A673 (cell line): Measurements from ENCODE around the gene SRBD1. TPM values are rescaled to one million over a fixed set of nuclear protein-coding genes. Genes with fewer than 3 reads are reported as not detected.

Source experiments
- BruUV-seq: library from RNA; stranded (reverse); fragments of 400-500 nt; replicated peaks from 2 replicates; lab custom pipeline; 2021; lab: Mats Ljungman, UMichigan
- CTCF ChIA-PET: fragments of 300-600 bp; sonication (Branson Sonifier 250); formaldehyde crosslinking; loops from one replicate; lab custom pipeline; 2022; ENCODE audit warnings: antibody characterized with exemption; lab: Charles Lee
- POLR2A ChIA-PET: fragments of 300-600 bp; sonication (Branson Sonifier 250); formaldehyde crosslinking; loops from one replicate; lab custom pipeline; 2022; ENCODE audit warnings: antibody characterized with exemption; ENCODE audit not compliant: low non-redundant PET; lab: Charles Lee
- DNase-seq: peaks from one replicate; pipeline ENCODE4 v3.0.0-alpha.2; 2015; ENCODE audit warnings: low spot score
- H3K27ac ChIP-seq: fragments of 200-600 bp; sonication (generic); 2 replicates; pipeline ENCODE4 v1.5.1; 2016; ENCODE audit warnings: mixed run types, low read depth, mild to moderate bottlenecking, mixed read lengths, antibody characterized with exemption, low read length; ENCODE audit not compliant: poor library complexity, severe bottlenecking
- H3K27me3 ChIP-seq: fragments of 200-600 bp; sonication (generic); replicated peaks from 2 replicates; pipeline ENCODE4 v1.6.1; 2017; ENCODE audit warnings: mixed run types, low read depth, mild to moderate bottlenecking, mixed read lengths, antibody characterized with exemption, low read length; ENCODE audit not compliant: insufficient read depth, poor library complexity
- H3K36me3 ChIP-seq: fragments of 200-600 bp; sonication (generic); 2 replicates; pipeline ENCODE4 v1.6.1; 2016; ENCODE audit warnings: mixed run types, mild to moderate bottlenecking, mixed read lengths, antibody characterized with exemption, low read length; ENCODE audit not compliant: insufficient read depth, poor library complexity, severe bottlenecking
- H3K4me1 ChIP-seq: fragments of 200-600 bp; sonication (generic); 2 replicates; pipeline ENCODE4 v1.6.1; 2017; ENCODE audit warnings: mixed run types, mild to moderate bottlenecking, mixed read lengths, antibody characterized with exemption, low read length; ENCODE audit not compliant: insufficient read depth, poor library complexity, severe bottlenecking
- H3K4me3 ChIP-seq: fragments of 200-600 bp; sonication (generic); 2 replicates; pipeline ENCODE4 v1.5.1; 2016; ENCODE audit warnings: low read depth, mixed run types, mild to moderate bottlenecking, mixed read lengths, low read length; ENCODE audit not compliant: poor library complexity, severe bottlenecking
- H3K9me3 ChIP-seq: fragments of 200-600 bp; sonication (generic); 2 replicates; pipeline ENCODE4 v1.6.1; 2016; ENCODE audit warnings: mixed run types, low read depth, mild to moderate bottlenecking, mixed read lengths, antibody characterized with exemption, low read length; ENCODE audit not compliant: poor library complexity, severe bottlenecking
- EZH2 ChIP-seq: fragments of 200-600 bp; sonication (generic); IDR thresholded peaks from 2 replicates; pipeline ENCODE4 v1.6.1; 2017; ENCODE audit warnings: borderline replicate concordance, low read depth, mild to moderate bottlenecking, mixed read lengths, antibody characterized with exemption, low read length; ENCODE audit not compliant: poor library complexity, severe bottlenecking
- intact Hi-C: fragments of 100-400 bp; cut with micrococcal nuclease; formaldehyde crosslinking; loops from one replicate; pipeline ENCODE4 v1.10.0; 2022; ENCODE audit not compliant: unreplicated experiment
- total RNA-seq: library from RNA; stranded (reverse); gene quantifications from 2 replicates; pipeline ENCODE4 v1.2.3, GENCODE V29; 2021
- TF ChIP-seq, protein P1 (sequence below): fragments of 300-800, 200-600 bp; sonication (generic); conservative IDR thresholded peaks from 2 replicates; pipeline ENCODE4 v1.5.1; 2017; ENCODE audit warnings: low read depth, mild to moderate bottlenecking, antibody characterized with exemption, low read length, moderate library complexity, mixed read lengths

SRBD1 gene
- total RNA-seq, 1 experiment from 2014 or later = 21.9 TPM

DNA sequence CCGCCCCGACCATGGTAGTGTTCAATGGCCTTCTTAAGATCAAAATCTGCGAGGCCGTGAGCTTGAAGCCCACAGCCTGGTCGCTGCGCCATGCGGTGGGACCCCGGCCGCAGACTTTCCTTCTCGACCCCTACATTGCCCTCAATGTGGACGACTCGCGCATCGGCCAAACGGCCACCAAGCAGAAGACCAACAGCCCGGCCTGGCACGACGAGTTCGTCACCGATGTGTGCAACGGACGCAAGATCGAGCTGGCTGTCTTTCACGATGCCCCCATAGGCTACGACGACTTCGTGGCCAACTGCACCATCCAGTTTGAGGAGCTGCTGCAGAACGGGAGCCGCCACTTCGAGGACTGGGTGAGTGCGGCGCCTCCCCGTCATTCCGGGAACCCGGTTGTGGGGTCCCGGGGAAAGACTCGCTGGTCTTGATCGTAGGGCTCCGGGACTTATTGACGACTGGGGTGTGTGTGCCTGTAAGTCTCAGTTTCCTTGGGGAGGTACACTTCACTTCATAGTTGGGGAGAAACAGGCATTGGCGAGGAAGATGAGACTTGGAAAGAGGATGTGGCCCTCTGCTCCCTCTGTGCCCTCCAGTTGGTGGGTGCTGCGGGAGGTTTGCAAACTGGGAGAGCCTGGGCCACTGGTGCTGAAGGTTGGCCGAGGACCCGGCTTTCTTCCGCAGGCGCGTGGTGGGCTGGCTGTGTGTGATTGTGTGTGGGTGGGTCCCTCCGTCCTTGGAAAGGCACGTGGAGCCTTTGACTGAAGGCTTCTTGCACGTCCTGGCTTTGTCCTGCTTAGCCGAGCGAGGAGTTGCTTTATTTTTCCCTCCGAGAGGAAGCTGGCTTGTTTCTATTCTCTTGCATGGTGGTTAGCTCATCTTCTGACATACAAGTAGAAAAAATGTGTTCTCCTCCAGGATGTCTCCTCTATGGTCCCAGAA lies 41.3 kb upstream of the SRBD1 start:
- Histone ChIP-seq H3K4me3 (peak overlapping the region; percentile 73), H3K9me3 (no peaks in the 10 kb centered on the region), H3K36me3 (no peaks in the 10 kb centered on the region), H3K27me3 (peaks cover 44% of the 10 kb centered on the region), H3K4me1 (peaks cover 19% of the 10 kb centered on the region), H3K27ac (no peak overlapping the region)
- CTCF ChIA-PET = interaction anchor here (0.6 to 0.9 kb wide), 2 partner anchors 127 to 310 kb away, joined by 3 to 12 read pairs; no protein-coding TSS in a partner anchor
- intact Hi-C loops = no loop called here
- BruUV-seq = no TSS peak
- peak; percentile 11 for DNase-seq
- POLR2A ChIA-PET = interaction anchor here (0.6 kb wide), 1 partner anchor 903 kb away, joined by 7 read pairs; no protein-coding TSS in a partner anchor
- no peak for TF ChIP-seq EZH2
- TF ChIP-seq, protein P1, sequence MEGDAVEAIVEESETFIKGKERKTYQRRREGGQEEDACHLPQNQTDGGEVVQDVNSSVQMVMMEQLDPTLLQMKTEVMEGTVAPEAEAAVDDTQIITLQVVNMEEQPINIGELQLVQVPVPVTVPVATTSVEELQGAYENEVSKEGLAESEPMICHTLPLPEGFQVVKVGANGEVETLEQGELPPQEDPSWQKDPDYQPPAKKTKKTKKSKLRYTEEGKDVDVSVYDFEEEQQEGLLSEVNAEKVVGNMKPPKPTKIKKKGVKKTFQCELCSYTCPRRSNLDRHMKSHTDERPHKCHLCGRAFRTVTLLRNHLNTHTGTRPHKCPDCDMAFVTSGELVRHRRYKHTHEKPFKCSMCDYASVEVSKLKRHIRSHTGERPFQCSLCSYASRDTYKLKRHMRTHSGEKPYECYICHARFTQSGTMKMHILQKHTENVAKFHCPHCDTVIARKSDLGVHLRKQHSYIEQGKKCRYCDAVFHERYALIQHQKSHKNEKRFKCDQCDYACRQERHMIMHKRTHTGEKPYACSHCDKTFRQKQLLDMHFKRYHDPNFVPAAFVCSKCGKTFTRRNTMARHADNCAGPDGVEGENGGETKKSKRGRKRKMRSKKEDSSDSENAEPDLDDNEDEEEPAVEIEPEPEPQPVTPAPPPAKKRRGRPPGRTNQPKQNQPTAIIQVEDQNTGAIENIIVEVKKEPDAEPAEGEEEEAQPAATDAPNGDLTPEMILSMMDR = no peak

- intact Hi-C loops = no loop called here
- Histone ChIP-seq H3K27me3 (peaks cover 44% of the 10 kb centered on the region), H3K9me3 (no peaks in the 10 kb centered on the region), H3K4me3 (peak within 1 kb of the TSS; percentile 73), H3K4me1 (peaks cover 19% of the 10 kb centered on the region), H3K27ac (no peak within 1 kb of the TSS), H3K36me3 (no peaks in the 10 kb centered on the region)
- TF ChIP-seq EZH2 = peak; percentile 78
- TF ChIP-seq, protein P1 = no peak
- POLR2A ChIA-PET = no interaction called here
- peak; percentile 40 for DNase-seq
- BruUV-seq = no TSS peak
- CTCF ChIA-PET = interaction anchor here (0.6 to 0.9 kb wide), 2 partner anchors 128 to 311 kb away, joined by 3 to 12 read pairs; no protein-coding TSS in a partner anchor
Measured at GRCh38 chr2:45651415-45652089, 40.5 kb upstream of the SRBD1 start, which contains the start of gene PRKCE. Gene PRKCE, plus strand, starts transcription at chr2:45651675.

GRCh38 chr2:45650851-45651414 lies 39.9 kb upstream of the SRBD1 start:
- POLR2A ChIA-PET = no interaction called here
- TF ChIP-seq EZH2 = no peak
- TF ChIP-seq, protein P1 = peak; percentile 55
- Histone ChIP-seq H3K4me1 (peaks cover 19% of the 10 kb centered on the region), H3K27ac (no peak overlapping the region), H3K4me3 (peak overlapping the region; percentile 73), H3K36me3 (no peaks in the 10 kb centered on the region), H3K9me3 (no peaks in the 10 kb centered on the region), H3K27me3 (peaks cover 44% of the 10 kb centered on the region)
- no TSS peak for BruUV-seq
- intact Hi-C loops = no loop called here
- CTCF ChIA-PET = interaction anchor here (0.7 to 0.9 kb wide), 3 partner anchors 128 to 293 kb away, joined by 3 to 6 read pairs (median 4); no protein-coding TSS in a partner anchor
- DNase-seq = peak; percentile 94
